HepG2 (cell line): Measurements from ENCODE around the gene RAP2A. TPM values are rescaled to one million over a fixed set of nuclear protein-coding genes. Genes with fewer than 3 reads are reported as not detected.

ENCODE experiments used
- ATAC-seq: fragments of 200-7000 bp; cut with Tn5 transposase; 3 replicates; pipeline ENCODE4 v1.9.1; 2020; ENCODE audit warnings: mild to moderate bottlenecking, moderate library complexity
- BruUV-seq: library from RNA; stranded (reverse); fragments of 400-500 nt; replicated peaks from 2 replicates; lab custom pipeline; 2021; lab: Mats Ljungman, UMichigan
- CTCF ChIA-PET: fragments of 300-600 bp; formaldehyde crosslinking; extraction: SDS; loops from one replicate; lab custom pipeline; 2021; ENCODE audit warnings: low total read pairs, inconsistent platforms, low intra/inter-chr PET ratio; lab: Yijun Ruan, JAX
- POLR2A ChIA-PET: fragments of 350-600 bp; sonication (Branson Sonifier 250); formaldehyde crosslinking; loops from one replicate; lab custom pipeline; 2020; ENCODE audit warnings: antibody characterized with exemption, inconsistent platforms; lab: Yijun Ruan, JAX
- DNase-seq: peaks from one replicate; pipeline ENCODE4 v3.0.0-alpha.2; 2015; ENCODE audit warnings: low spot score
- FAIRE-seq: peaks from 3 replicates; lab custom pipeline; 2011; peaks lifted over from hg19 to GRCh38; lab: Jason Lieb, UNC
- H2AFZ ChIP-seq: one replicate; pipeline ENCODE4 v1.6.1; 2011; ENCODE audit warnings: low read length, inconsistent platforms
- H3K27ac ChIP-seq: fragments of 300-600 bp; 3 replicates; pipeline ENCODE4 v1.8.0; 2011; ENCODE audit warnings: mixed run types, mild to moderate bottlenecking, mixed read lengths, low read length, inconsistent platforms; ENCODE audit not compliant: insufficient read depth; ENCODE audit errors: extremely low read length
- H3K27me3 ChIP-seq, 2 experiments: fragments of 200-600 bp in 1 of 2; 2 replicates in 1 of 2; 3 replicates in 1 of 2; pipeline versions ENCODE4 v1.6.0 to v1.8.0; 2011; ENCODE audit warnings: low read length in 2 of 2, mild to moderate bottlenecking in 2 of 2, moderate library complexity in 2 of 2, inconsistent platforms in 1 of 2; ENCODE audit not compliant: insufficient read depth in 2 of 2, control insufficient read depth in 1 of 2
- H3K36me3 ChIP-seq, 2 experiments: fragments of 200-600 bp in 1 of 2; replicated peaks in 1 of 2; 2 replicates in 1 of 2; 3 replicates in 1 of 2; pipeline versions ENCODE4 v1.5.1 to v1.8.0; 2011; ENCODE audit warnings: low read length in 2 of 2, inconsistent platforms in 1 of 2; ENCODE audit not compliant: insufficient read depth in 2 of 2, control insufficient read depth in 1 of 2
- H3K4me1 ChIP-seq: 2 replicates; pipeline ENCODE4 v1.5.1; 2012; ENCODE audit warnings: low read length, inconsistent platforms; ENCODE audit not compliant: insufficient read depth
- H3K4me2 ChIP-seq: 2 replicates; pipeline ENCODE4 v1.6.0; 2011; ENCODE audit warnings: low read depth, low read length, inconsistent platforms
- H3K4me3 ChIP-seq, 3 experiments: fragments of 200-600 bp in 1 of 3; sonication (generic), shearing (Covaris generic) in 1 of 3; replicated peaks in 1 of 3; 2 replicates each; pipeline ENCODE4 v1.5.1; 2011 to 2016; ENCODE audit warnings: low read length in 3 of 3, inconsistent platforms in 2 of 3, low read depth in 2 of 3, mild to moderate bottlenecking in 2 of 3, control low read depth in 1 of 3, mixed read lengths in 1 of 3; ENCODE audit not compliant: insufficient read depth in 1 of 3
- H3K79me2 ChIP-seq: one replicate; pipeline ENCODE4 v1.6.1; 2011; ENCODE audit warnings: low read length, inconsistent platforms; ENCODE audit not compliant: insufficient read depth
- H3K9ac ChIP-seq: 2 replicates; pipeline ENCODE4 v1.6.0; 2011; ENCODE audit warnings: mild to moderate bottlenecking, low read depth, low read length, inconsistent platforms; ENCODE audit not compliant: insufficient read depth
- H3K9me3 ChIP-seq: 2 replicates; pipeline ENCODE4 v1.5.1; 2012; ENCODE audit warnings: mild to moderate bottlenecking, low read length
- H4K20me1 ChIP-seq: 2 replicates; pipeline ENCODE4 v1.6.0; 2011; ENCODE audit warnings: inconsistent platforms, mild to moderate bottlenecking, low read length, moderate library complexity; ENCODE audit not compliant: insufficient read depth
- MED8 ChIP-seq: sonication (generic); formaldehyde crosslinking; IDR thresholded peaks from 2 replicates; pipeline ENCODE4 v1.8.1; 2023; ENCODE audit warnings: mild to moderate bottlenecking, missing genetic modification reagents; ENCODE audit not compliant: insufficient replicate concordance
- MXI1 ChIP-seq: IDR thresholded peaks from 3 replicates; pipeline ENCODE4 v1.6.1; 2012; ENCODE audit warnings: low read depth, low read length, inconsistent platforms, borderline replicate concordance
- SAP130 ChIP-seq: IDR thresholded peaks from 2 replicates; pipeline ENCODE4 v1.6.1; 2016; ENCODE audit warnings: low read depth
- SRF ChIP-seq: IDR thresholded peaks from 2 replicates; pipeline ENCODE4 v1.6.1; 2011; ENCODE audit warnings: mild to moderate bottlenecking, low read depth, low read length, moderate library complexity
- ZBTB38 ChIP-seq: sonication (generic); formaldehyde crosslinking; IDR thresholded peaks from 2 replicates; pipeline ENCODE4 v1.5.1; 2020; ENCODE audit warnings: mild to moderate bottlenecking, missing genetic modification reagents
- ZNF205 ChIP-seq: IDR thresholded peaks from 2 replicates; pipeline ENCODE4 v1.6.1; 2018; ENCODE audit warnings: missing biosample characterization, missing genetic modification reagents
- ZNF557 ChIP-seq: sonication (generic); formaldehyde crosslinking; IDR thresholded peaks from 2 replicates; pipeline ENCODE4 v1.4.0; 2020; ENCODE audit warnings: missing genetic modification reagents
- WGBS: methylation state at CpG from one replicate; pipeline ENCODE4 v1.1.6; 2017; ENCODE audit warnings: low lambda C conversion rate; 5-methylcytosine and 5-hydroxymethylcytosine counted together
- in situ Hi-C: cut with HindIII; loops from 2 replicates; pipeline ENCODE4 v1.10.0; 2017; ENCODE audit warnings: low pct_unique_long_range_greater_than_20kb; ENCODE audit not compliant: extremely low pct_ligation_motif_present
- intact Hi-C: fragments of 100-400 bp; cut with micrococcal nuclease; formaldehyde crosslinking; loops from one replicate; pipeline ENCODE4 v1.10.0; 2022; ENCODE audit not compliant: unreplicated experiment
- polyA plus RNA-seq, 8 experiments: library from polyadenylated mRNA; depleted of rRNA in 3 of 8; stranded (reverse) in 7 of 8; unstranded in 1 of 8; fragments of >200 nt; fragmentation: Illumina TruSeq in 4 of 8; extraction: Trizol in 4 of 8; gene quantifications; 2 replicates each; pipeline versions ENCODE4 v1.2.1 to v1.2.3, GENCODE V29; 2011 to 2016; ENCODE audit warnings: low read depth in 4 of 8, missing spikeins in 1 of 8, mixed read lengths in 1 of 8; ENCODE audit not compliant: insufficient read depth in 1 of 8
- total RNA-seq, 5 experiments: library from RNA; depleted of rRNA; stranded (reverse); fragments of >200 nt; fragmentation: Illumina TruSeq; extraction: Trizol; gene quantifications; 2 replicates each; pipeline ENCODE4 v1.2.3, GENCODE V29; 2016; ENCODE audit warnings: low read depth in 1 of 5
- TF ChIP-seq, protein P1 (sequence below): sonication (generic); formaldehyde crosslinking; IDR thresholded peaks from 2 replicates; pipeline ENCODE4 v1.5.1; 2020; ENCODE audit warnings: mild to moderate bottlenecking, moderate library complexity, missing genetic modification reagents
- TF ChIP-seq, protein P2 (sequence below): sonication (generic); formaldehyde crosslinking; IDR thresholded peaks from one replicate; pipeline ENCODE4 v1.5.1; 2020; ENCODE audit warnings: mild to moderate bottlenecking, missing genetic modification reagents; ENCODE audit errors: not compliant biosample characterization
- TF ChIP-seq, protein P3 (sequence below): sonication (generic); formaldehyde crosslinking; IDR thresholded peaks from 2 replicates; pipeline ENCODE4 v1.8.0; 2022; ENCODE audit warnings: mild to moderate bottlenecking, missing genetic modification reagents, borderline replicate concordance

Gene RAP2A
- total and polyA plus RNA-seq, 2 of the 13 experiments (the other 11 are each of a cell fraction or from before 2014, with no cell fraction given): 9.9 to 23.1 TPM

DNA sequence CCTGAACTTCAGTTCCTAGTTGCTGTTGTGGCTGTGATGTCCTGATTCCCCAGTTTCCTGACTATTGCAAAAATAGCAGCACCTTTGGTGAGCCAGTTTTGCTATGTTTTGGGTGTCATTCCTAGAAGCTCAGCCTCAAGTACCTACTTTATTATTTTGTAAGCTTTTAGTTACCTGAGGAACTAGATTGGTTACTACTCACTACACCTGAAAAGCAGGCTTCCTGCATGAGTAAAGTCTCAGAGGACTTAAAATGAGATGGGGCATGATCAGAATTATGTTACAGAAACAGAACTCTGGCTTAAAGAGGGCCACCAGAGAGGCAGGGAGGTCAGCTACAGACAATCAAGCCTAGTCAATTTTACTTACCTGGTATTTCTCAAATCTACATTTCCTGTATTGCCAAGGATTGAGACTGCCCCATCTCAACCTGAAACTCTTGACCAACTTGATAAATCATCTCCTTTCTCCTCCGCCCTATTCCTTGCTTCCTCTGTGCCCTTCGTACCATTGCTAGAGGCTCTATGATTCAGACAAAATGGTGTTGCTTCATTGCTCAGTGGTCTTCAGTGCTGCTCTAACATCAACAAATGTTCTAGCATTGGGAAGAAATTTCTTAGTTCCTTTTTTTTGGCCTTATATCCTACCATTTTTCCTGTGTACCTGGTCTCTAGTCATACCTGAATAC lies 58.9 kb downstream of the RAP2A start:
- H3K9me3 ChIP-seq: peaks cover 9% of the 10 kb centered on the region; the same call in 1 of the 2 replicates
- 66% methylated on average over 2 of the region's 2 CpGs for WGBS
- TF ChIP-seq, protein P1, sequence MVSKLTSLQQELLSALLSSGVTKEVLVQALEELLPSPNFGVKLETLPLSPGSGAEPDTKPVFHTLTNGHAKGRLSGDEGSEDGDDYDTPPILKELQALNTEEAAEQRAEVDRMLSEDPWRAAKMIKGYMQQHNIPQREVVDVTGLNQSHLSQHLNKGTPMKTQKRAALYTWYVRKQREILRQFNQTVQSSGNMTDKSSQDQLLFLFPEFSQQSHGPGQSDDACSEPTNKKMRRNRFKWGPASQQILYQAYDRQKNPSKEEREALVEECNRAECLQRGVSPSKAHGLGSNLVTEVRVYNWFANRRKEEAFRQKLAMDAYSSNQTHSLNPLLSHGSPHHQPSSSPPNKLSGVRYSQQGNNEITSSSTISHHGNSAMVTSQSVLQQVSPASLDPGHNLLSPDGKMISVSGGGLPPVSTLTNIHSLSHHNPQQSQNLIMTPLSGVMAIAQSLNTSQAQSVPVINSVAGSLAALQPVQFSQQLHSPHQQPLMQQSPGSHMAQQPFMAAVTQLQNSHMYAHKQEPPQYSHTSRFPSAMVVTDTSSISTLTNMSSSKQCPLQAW (CRISPR knock-in tag): no peak
- TF ChIP-seq MXI1 (no peak), ZNF557 (CRISPR knock-in tag) (no peak), SRF (no peak), MED8 (CRISPR knock-in tag) (no peak), SAP130 (CRISPR knock-in tag) (no peak), ZBTB38 (CRISPR knock-in tag) (no peak), ZNF205 (no peak)
- TF ChIP-seq, protein P2, sequence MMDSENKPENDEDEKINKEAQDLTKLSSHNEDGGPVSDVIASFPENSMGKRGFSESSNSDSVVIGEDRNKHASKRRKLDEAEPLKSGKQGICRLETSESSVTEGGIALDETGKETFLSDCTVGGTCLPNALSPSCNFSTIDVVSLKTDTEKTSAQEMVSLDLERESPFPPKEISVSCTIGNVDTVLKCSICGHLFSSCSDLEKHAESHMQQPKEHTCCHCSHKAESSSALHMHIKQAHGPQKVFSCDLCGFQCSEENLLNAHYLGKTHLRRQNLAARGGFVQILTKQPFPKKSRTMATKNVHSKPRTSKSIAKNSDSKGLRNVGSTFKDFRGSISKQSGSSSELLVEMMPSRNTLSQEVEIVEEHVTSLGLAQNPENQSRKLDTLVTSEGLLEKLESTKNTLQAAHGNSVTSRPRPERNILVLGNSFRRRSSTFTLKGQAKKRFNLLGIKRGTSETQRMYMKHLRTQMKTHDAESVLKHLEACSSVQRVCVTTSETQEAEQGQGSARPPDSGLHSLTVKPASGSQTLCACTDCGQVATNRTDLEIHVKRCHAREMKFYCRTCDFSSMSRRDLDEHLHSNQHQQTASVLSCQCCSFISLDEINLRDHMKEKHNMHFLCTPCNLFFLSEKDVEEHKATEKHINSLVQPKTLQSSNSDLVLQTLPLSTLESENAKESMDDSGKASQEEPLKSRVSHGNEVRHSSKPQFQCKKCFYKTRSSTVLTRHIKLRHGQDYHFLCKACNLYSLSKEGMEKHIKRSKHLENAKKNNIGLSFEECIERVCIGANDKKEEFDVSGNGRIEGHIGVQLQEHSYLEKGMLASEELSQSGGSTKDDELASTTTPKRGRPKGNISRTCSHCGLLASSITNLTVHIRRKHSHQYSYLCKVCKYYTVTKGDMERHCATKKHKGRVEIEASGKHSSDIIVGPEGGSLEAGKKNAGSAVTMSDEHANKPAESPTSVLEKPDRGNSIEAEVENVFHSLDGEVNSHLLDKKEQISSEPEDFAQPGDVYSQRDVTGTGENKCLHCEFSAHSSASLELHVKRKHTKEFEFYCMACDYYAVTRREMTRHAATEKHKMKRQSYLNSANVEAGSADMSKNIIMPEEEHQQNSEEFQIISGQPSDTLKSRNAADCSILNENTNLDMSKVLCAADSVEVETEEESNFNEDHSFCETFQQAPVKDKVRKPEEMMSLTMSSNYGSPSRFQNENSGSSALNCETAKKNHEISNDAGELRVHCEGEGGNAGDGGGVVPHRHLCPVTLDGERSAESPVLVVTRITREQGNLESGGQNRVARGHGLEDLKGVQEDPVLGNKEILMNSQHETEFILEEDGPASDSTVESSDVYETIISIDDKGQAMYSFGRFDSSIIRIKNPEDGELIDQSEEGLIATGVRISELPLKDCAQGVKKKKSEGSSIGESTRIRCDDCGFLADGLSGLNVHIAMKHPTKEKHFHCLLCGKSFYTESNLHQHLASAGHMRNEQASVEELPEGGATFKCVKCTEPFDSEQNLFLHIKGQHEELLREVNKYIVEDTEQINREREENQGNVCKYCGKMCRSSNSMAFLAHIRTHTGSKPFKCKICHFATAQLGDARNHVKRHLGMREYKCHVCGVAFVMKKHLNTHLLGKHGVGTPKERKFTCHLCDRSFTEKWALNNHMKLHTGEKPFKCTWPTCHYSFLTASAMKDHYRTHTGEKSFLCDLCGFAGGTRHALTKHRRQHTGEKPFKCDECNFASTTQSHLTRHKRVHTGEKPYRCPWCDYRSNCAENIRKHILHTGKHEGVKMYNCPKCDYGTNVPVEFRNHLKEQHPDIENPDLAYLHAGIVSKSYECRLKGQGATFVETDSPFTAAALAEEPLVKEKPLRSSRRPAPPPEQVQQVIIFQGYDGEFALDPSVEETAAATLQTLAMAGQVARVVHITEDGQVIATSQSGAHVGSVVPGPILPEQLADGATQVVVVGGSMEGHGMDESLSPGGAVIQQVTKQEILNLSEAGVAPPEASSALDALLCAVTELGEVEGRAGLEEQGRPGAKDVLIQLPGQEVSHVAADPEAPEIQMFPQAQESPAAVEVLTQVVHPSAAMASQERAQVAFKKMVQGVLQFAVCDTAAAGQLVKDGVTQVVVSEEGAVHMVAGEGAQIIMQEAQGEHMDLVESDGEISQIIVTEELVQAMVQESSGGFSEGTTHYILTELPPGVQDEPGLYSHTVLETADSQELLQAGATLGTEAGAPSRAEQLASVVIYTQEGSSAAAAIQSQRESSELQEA (CRISPR knock-in tag): no peak
- TF ChIP-seq, protein P3, sequence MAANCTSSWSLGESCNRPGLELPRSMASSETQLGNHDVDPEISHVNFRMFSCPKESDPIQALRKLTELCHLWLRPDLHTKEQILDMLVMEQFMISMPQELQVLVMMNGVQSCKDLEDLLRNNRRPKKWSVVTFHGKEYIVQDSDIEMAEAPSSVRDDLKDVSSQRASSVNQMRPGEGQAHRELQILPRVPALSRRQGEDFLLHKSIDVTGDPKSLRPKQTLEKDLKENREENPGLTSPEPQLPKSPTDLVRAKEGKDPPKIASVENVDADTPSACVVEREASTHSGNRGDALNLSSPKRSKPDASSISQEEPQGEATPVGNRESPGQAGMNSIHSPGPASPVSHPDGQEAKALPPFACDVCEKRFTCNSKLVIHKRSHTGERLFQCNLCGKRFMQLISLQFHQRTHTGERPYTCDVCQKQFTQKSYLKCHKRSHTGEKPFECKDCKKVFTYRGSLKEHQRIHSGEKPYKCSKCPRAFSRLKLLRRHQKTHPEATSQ: no peak
- TF ChIP-seq, all 625 proteins: peak for 0
- intact Hi-C loops: loop anchor here (1.0 kb wide), 1 partner anchor 22 kb away; no protein-coding TSS in a partner anchor
- no TSS peak for BruUV-seq
- no peaks in the 10 kb centered on the region for H3K36me3 ChIP-seq
- in situ Hi-C loops: no loop called here
- no peak overlapping the region for H3K4me2 ChIP-seq
- ChIA-PET CTCF (no interaction called here), POLR2A (no interaction called here)
- no peak overlapping the region for H2AFZ ChIP-seq
- H3K4me3 ChIP-seq: no peak overlapping the region
- no peaks in the 10 kb centered on the region for H3K79me2 ChIP-seq
- peaks cover 52% of the 10 kb centered on the region for H3K4me1 ChIP-seq
- H3K27ac ChIP-seq: no peak overlapping the region
- no peak for FAIRE-seq
- H3K27me3 ChIP-seq: no peaks in the 10 kb centered on the region; a peak in 1 of 5 replicates
- H4K20me1 ChIP-seq: no peaks in the 10 kb centered on the region
- H3K9ac ChIP-seq: no peak overlapping the region
- DNase-seq: no peak
- no peak for ATAC-seq
